ENCODE results near the gene PGLYRP4.

PGLYRP4 gene, protein sequence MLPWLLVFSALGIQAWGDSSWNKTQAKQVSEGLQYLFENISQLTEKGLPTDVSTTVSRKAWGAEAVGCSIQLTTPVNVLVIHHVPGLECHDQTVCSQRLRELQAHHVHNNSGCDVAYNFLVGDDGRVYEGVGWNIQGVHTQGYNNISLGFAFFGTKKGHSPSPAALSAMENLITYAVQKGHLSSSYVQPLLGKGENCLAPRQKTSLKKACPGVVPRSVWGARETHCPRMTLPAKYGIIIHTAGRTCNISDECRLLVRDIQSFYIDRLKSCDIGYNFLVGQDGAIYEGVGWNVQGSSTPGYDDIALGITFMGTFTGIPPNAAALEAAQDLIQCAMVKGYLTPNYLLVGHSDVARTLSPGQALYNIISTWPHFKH

GRCh38 chr1:153348511-153349362 lies at the start of gene PGLYRP4:
TSS of gene PGLYRP4 (minus strand) at chr1:153348841. CDS start at chr1:153347932, 909 bp downstream.
- DNase-seq = no peak

DNA sequence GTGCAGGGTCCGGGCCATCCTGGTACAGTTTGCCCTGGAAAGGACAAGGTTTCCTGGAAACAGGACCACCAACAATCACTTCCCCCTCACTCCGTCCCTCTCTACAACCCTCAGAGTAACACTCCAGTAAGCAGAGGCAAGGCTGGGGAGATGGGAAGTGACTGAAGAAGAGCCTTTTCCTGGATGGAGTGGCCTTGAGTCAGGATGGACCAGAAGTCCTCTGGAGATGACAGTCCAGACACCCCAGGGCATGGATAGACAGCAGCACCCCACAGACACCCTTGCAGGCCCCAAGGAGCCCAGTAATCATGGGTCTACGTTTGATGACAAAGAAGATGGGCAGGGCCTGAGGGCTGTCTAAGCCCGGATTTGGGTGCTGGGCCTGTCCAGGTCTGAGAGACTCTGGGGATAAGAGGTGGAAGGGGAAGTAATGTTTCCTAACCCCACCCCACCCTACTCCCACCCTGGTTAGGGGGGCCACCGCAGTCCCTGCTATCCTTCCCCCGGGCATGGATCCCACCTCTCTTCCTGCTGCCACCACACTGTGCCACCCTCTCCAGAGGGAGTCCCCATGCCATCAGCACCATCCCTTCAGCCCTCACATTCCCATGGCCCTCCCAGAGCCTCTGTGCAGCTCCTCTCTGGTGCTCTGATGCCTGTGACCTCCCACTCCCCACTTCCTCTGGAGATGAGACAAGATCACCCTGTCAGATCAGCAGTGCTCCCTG lies 49.4 kb upstream of the PGLYRP4 start:
- no peak for DNase-seq

DNA sequence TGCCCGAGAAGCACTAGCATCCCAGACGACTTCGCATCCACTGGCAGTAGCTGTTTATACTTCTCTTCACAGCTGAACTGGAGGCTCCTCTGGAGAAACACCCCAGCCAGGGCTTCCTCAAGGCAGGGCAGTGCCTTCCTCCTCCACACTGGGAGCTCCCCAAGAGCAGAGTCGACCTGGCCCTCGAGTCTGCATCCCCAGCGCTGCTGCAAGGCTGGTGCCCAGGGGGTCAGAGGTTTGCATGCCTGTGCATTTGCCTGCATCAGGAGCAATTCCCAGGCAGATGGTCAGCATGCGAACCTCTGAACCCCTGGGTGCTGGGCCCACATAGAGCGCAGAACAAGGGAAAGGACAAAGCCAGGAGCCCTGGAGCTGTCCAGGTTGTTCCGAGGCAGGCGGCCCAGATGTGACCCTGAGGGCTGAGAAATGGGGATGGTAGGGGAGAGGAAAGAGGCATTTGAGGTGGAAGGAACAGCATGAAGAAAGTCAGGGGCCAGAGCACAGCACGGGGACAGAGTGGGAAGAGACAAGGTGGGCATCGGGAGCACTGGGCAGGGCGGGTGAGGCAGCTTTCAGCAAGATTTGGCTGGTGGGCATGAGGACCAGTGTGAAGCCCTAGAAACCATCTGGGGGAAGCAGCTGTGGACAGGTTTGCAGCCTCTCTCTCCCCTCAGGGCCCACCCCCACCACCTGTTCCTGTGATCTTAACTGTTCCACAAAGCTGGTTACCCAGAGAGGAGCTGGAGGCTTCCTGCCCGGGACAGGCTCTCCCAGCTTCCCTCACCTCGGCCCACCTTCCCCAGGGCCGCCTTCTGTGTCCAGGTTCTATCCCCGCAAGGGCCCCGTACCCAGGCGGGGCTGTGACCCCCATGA lies 48.6 kb upstream of the PGLYRP4 start:
- no peak for DNase-seq

- DNase-seq = no peak
Observed at GRCh38 chr1:153396461-153396860, 47.8 kb upstream of the PGLYRP4 start.

DNA sequence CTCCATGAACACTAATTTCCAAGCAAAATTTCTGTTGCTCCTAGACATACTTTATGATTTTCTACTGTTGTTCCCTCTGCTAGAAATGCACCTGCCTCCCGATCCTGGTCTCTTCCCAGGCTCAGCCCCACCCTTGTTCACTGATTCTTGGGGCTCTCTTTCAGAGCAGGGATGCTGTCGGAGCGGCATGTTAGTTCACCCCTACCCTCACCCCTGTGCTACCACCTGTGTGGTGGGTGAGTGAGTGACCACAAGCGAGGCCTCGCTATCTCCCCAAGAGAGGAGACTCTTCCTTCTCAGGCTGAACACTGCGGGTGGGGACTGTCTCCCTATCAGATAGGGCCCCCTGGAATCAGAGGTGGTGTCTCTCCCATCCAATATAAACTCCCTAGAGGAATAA lies 47.1 kb upstream of the PGLYRP4 start:
- no peak for DNase-seq

DNA sequence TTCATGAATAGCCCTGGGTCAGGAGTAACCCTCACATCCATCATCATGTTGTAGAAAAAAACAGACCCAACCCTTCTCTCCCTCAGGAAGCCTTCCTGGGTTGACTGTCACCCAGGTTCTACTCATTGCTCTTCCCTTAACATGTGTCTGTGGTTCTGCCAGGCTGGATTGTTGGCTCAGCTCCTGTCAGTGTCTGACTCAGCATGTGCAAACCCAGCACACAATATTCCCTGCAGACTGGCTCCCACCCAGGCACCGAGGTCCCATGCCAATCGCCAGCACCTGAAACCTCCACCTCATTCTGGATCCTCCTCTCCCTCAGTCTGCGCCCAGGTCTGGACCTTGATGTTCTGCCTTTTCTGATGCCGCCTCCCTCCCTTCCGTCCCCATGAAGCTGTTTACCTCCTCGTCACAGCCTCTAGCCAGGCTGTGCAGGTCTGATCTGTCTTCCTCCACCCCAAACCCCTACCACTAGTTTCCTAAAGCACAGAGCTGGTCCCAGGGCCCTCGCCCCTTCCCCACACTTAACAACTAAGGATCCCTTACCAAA lies 46.6 kb upstream of the PGLYRP4 start:
- DNase-seq = no peak

DNA sequence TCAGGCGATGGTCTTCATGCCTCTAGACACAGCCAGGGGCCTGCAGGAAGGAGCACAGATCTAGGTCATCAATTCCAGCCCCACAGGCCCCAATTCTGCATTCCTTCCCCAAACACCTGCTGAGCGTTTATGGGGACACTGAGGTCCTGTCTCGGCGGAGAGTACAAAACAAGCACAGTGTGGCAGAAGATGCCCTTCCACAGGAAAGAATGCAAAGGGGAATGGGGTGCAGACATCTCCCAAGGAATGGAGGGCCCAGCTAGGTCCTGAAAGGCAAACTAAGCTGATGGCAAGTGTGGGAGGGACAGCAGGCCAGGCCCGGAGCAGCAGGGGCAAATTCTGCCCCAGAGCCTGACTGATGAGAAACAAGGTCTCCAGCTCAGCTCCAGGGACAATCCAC lies 45.8 kb upstream of the PGLYRP4 start:
- no peak for DNase-seq

GRCh38 chr1:153393926-153394325 lies 45.3 kb upstream of the PGLYRP4 start:
- no peak for DNase-seq

DNA sequence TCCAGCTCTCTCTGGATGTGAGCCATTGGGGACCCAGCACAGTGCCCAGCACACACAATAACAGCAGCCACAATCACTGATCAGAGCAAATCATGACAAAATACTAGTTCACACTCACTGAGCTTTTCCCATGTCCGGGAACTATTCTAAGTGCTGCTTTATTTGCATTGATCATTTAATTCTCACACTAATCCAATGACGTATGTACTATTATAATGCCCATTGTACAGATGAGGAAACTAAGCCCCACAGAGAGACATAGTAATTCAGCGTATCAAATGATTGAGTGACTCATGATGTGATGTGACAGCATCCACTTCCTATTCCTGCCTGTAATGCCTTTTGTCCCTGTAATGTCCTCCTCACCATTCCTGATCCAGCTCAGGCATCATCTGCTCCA lies 44.2 kb upstream of the PGLYRP4 start:
- no peak for DNase-seq

- no peak for DNase-seq
Observed at GRCh38 chr1:153392258-153392657, 43.6 kb upstream of the PGLYRP4 start.

DNA sequence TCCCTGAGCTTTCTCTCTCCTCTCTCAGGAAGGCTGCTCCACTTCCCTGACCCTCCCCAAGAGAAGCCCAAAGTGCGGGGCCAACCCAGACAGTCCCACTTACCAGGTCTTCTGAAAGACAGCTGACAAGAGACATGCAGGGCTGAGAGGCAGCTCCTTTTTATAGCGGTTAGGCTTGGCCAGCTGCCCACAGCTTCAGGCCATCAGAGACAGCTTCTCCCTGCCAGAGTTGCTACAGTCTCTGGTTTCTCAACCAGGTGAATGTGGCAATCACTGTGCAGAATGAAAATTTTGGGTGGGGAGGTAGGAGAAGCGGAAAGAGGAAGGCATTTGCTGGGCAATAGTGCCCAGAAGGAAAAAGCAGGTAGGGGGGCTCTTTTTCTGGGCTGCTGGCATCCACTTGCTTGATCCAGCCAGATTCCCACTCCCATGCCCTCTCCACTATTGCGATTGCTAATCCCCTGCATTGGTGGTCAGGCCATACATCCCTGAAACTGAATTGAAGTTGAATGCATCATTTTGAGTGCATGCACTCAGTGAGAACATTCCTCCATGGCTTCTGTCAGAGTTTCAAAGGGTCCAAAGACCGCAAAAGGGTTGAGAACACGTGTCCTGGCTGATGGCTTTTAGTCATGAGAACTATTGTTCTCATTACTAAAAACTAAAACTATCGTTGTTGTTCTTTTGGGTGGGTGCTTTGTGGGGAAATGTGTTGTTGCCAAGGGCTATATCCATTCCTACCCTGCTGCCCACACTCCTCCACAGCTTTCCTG lies 42.5 kb upstream of the PGLYRP4 start, which contains the start of gene S100A8:
Gene S100A8 (minus strand): TSS at position 136 of the 773 bp plus-strand sequence. CDS start 538 bp downstream, outside the sequence.
- DNase-seq = no peak

- no peak for DNase-seq
Observed at GRCh38 chr1:153389973-153390879, 41.6 kb upstream of the PGLYRP4 start.

DNA sequence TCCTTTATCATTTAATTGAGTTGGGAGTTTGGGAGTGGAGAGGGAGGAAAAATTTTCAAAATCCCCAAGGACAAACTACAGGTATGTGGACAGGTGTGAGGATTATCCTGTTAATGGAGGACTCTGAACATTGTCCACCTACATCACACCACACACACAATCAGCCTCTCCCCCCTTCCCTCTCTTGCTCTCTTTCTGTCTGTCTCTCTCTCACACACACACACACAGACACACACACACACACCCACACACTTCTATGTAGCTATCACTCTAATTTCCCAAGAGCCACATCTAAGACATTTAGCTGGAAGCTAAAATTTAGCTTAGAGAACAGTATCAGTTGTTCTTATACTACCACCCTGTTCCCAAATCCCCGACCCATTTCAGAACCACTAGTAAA lies 40.8 kb upstream of the PGLYRP4 start:
- no peak for DNase-seq

- DNase-seq = no peak
Observed at GRCh38 chr1:153387785-153388184, 39.1 kb upstream of the PGLYRP4 start.

GRCh38 chr1:153387001-153387400 lies 38.4 kb upstream of the PGLYRP4 start:
- no peak for DNase-seq

DNA sequence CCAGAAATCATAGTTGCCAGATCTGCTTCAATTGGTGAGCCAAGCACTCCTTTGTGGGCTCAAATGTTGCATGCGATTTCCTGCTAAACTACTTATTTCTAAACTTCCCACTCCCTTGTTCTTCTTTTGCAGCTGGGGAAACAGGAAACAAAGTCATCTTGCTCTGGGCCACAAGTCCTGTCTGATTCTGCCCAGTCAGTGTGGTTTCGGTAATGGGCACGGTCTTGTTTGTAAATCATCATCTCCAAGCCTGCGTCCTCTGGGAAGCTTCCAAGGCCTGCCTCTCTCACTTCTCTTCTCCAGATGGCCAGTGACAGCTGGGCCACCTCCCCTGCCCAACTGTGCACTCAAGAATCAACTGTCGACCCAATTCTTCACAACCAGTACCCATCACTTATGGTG lies 37.9 kb upstream of the PGLYRP4 start:
- no peak for DNase-seq

DNA sequence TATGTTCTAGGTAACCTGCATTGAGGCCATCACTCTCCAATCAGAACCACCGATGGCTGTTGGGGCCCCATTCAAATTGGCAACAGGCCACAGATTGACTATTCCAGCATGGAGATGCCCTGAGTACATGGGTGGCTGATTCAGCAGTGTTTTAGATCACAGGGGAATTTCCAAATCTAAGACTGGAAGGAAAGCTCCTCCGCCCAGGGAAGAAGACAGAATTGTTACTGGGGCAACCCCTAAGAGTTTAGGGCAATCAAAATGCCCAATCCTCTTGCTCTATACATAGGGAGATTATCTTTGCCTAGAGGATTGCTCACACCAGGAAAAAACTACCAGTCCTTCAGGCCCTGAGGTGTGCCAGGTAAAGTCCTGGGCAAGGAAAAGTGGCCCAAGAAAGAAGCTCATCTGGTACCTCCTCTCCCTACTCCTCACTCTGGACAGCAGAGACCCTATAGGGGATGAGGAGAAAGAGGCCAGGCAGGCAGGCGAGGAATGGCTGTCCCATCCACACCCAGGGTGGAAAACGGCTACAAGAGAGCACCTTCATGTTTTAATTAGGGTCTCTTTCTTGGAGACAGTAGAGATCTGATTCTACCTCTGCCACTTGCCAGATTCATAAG lies 36.4 kb upstream of the PGLYRP4 start:
- DNase-seq = no peak

GRCh38 chr1:153380711-153381110 lies 32.1 kb upstream of the PGLYRP4 start:
- DNase-seq = no peak

GRCh38 chr1:153379591-153379990 lies 30.9 kb upstream of the PGLYRP4 start:
- no peak for DNase-seq

- no peak for DNase-seq
Observed at GRCh38 chr1:153375511-153375910, 26.9 kb upstream of the PGLYRP4 start, which contains the start of gene S100A12. TSS of gene S100A12 (minus strand) at chr1:153375621. CDS start at chr1:153374592, 1,029 bp downstream.
